HG03060 (cell line): ENCODE results near the gene FBXO9.

ENCODE experiments used
- ATAC-seq: cut with Tn5 transposase; IDR thresholded peaks from one replicate; pipeline ENCODE4 v1.9.1; 2021; ENCODE audit warnings: low read depth, moderate number of reproducible peaks; ENCODE audit not compliant: unreplicated experiment

Gene FBXO9

DNA sequence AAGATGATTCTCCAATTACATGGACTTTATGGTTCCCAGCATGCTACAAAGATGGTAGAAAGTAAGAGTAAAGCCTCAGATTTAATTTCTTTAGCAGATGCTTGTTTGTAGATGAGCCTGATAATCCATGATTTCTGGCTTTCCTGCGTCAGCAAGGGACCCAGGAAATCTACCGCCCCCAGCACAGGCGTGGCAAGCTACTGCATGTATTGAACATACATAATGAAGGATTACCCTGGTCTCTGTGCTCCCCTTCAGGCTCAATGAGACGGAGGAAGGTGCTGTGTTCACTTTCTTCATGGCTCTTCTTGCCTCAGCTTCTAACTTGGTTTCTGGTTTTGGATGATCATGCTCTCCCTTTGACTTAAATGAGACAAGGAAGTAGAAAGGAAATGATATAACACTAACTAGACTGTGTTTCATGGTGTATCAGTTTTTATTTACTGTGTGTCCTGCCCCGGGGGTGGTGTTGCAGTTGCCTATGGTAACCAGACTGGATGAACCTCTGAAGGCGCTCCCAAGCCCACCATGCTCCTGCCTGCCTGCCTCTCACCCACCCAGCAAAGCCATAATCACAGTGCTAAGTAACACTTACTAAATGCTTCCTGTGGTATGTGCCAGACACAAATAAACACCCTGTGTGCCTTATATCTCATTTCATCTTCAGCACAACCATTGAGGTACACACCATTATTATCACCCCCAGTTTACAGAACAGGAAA lies 65.5 kb downstream of the FBXO9 start:
- ATAC-seq: no peak

DNA sequence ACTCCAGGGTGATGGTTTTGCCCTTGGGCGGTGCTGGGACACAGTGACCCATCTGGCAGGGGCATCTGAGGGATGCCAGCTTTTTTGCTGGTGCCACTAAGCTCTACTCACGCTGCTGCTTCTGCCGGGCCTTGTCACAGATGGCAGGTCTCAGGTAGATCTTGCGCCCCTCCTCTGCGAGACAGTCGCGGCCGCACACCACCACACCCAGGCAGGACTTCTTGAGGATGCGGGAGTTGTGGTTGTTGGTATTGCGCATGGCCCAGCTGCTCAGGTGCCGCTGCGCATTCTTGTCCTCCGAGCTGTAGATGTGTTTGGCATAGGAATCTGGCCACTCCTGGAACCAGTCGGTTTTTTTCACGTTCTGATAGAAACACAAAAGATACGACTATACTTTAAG lies 68.8 kb downstream of the FBXO9 start:
- ATAC-seq: no peak

DNA sequence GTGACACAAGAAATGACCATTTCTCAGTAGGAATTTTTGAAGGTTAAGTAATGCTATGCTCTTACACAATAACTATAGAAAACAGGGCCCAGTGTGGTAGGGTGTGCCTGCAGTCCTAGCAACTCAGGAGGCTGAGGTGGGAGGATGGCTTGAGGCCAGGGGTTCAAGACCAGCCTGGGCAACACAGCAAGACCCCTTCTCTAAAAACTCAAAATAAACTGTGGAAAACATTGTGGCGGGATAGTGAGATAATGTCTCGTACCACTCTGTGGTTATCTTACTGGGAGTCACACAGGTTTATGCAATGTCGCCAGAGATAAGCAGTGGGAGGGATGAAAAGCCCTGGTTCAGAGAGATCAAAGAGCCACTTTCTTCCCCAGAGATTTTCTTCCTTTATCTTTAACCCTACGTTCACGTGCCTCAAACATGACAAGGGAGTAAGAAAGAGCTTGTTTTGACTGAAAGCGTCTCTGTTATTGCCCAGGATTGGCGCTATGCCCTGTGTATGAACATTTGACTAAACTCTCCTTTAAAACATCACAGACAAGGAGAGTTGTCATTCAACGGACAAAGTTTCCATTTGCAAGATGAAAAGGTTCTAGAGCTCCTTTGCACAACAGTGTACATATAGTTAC lies 69.5 kb downstream of the FBXO9 start:
- ATAC-seq: no peak

DNA sequence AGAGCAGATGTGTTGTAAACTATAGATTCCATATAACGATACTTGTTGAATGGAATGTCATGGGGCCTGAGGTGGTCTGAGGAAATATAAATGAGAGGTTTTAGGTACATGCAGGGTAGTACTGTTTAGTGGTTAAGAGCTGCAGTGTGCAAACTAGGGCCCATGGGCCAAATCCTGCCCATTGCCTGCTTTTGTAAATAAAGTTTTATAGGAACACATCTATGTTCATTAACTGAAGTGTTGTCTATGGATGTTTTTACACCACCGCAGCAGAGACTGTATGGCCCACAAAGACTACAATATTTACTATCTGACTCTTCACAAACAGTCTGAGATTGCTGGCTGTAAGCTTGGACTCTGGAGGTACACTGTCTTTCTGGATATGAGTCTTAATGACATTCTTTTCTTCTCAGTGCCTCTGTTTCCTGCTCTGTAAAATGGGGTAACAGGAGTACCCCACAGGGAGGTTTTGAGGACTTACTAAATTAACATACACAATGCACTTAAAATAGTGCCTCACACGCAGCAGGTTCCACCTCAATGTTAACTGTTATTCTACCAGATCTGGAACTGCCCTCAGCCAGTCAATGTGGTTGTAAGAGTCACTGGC lies 70.9 kb downstream of the FBXO9 start:
- ATAC-seq: no peak

DNA sequence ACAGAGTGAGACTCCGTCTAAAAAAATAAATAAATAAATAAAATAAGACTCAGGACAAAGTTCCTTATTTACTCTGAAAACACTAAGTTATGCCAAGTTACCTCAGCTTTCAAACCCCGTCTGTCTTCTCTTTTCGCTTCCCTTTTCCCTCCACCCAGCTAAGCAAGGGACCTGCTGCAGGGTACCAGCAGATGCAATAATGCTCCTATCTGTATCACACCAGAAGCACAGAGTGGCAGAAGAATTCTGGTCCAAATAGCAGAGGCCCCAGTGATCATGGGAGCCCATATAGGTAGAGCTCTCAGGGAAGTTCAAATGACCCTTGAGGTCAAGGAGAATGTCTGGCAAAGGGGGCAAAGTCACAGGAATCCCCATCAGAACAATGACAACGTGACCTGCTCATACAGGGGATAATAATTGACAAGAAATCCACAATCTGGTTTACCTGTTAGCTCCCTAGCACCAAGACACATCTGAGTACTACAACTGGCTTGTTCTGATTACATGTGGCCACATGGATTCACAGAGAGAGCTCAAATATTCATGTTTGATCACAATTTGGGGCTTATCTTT lies 74.7 kb downstream of the FBXO9 start:
- no peak for ATAC-seq

DNA sequence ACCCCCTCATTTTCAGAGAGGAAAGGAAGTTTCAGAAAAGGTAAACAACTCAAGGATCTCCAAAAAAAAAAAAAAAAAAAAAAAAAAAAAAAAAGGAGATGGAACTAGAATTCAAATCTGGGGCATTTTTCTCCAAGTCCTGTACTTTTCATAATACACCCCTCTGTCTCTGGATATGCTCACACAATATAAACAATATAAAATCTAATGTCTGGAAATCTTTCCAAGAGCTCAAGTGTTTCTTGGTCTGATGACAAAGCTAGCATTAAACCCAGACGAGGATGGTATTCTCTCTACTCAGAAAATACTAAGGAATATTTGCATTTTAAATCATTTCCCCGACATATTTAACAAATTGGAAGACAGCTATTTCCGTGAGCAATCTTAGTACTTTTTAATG lies 77.6 kb downstream of the FBXO9 start:
- ATAC-seq: no peak

DNA sequence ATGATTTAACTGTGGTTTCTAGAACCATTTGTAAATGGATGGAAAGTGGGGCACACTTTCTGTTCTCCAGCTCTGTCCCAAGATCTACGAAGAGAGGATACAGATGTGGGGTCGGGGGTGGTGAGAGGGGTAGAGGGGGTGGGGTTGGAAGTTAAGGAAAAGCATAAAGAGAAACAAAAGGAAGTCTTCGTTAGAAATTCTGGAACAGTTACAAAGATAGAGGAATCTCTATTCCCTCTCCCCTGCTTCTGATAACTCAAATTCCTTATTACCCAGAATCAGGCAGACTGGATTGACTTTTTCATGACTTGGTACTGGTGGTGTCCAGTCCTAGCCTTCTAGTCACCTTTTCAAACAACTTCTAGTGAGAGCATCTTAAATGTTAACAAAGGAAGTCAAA lies 78.5 kb downstream of the FBXO9 start:
- no peak for ATAC-seq

DNA sequence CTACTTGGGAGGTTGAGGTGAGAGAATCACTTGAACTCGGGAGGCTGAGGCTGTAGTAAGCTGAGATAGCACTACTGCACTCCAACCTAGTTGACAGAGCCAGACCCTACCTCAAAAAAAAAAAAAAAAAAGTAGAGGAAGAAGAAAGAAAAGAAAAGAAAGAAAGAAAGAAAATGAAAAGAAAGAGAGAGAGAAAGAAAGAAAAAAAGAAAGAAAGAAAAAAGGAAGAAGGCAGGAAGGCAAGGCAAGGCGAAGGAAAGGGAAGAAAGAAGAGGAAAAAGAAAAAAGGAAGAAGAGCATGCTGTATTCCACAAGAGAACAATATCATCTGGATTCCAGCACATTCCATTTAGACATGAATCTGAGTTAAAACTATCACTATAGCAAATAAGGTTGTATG lies 79.6 kb downstream of the FBXO9 start:
- ATAC-seq: no peak

DNA sequence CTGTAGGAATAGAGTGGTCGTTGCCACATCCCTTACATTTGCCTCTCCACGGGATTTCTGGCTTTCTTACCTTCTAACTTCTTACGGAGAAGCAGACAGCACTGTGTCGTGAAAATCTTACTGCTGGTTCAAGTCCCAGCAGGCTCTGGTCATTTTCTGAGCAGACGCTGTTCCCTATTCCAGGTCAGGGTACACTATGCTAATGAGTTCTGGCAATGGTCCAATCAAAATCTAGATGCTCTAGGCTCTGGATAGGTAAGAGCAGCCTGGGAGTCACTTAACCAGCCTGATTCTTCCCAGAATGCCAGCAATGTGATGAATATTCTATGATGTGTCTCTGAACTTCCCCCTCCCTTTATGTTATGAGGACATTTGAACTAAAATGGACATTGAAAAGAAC lies 83.5 kb downstream of the FBXO9 start, which contains the start of gene GCM1:
TSS of gene GCM1 (minus strand) at position 158 of the 400 bp plus-strand sequence. CDS start 3,209 bp downstream, outside the sequence.
- ATAC-seq: no peak
